Measurements from ENCODE around the gene MAP3K7CL. TPM values are rescaled to one million over a fixed set of nuclear protein-coding genes. Genes with fewer than 3 reads are reported as not detected.

Gene MAP3K7CL
- polyA plus RNA-seq, 5 donors, result 5.2 to 7.9 (median 6.6) TPM

- peak in 1 of 2 donors; percentile 44 for DNase-seq
These were observed 65.7 kb downstream of the MAP3K7CL start for GRCh38 chr21:29195981-29196669.

GRCh38 chr21:29196670-29197191 lies 66.3 kb downstream of the MAP3K7CL start:
- no peak for DNase-seq

- DNase-seq, result no peak
These were observed 70.7 kb downstream of the MAP3K7CL start for GRCh38 chr21:29201186-29201585.

GRCh38 chr21:29205009-29205408 lies 74.6 kb downstream of the MAP3K7CL start:
- no peak for DNase-seq

GRCh38 chr21:29205988-29206387 lies 75.5 kb downstream of the MAP3K7CL start:
- DNase-seq, result no peak

GRCh38 chr21:29206445-29206844 lies 76.0 kb downstream of the MAP3K7CL start:
- DNase-seq, result no peak

GRCh38 chr21:29207201-29207600 lies 76.8 kb downstream of the MAP3K7CL start:
- no peak for DNase-seq

GRCh38 chr21:29208044-29208681 lies 77.7 kb downstream of the MAP3K7CL start:
- DNase-seq, result no peak

- no peak for DNase-seq
These were observed 78.2 kb downstream of the MAP3K7CL start for GRCh38 chr21:29208682-29209059.

- no peak for DNase-seq
These were observed 79.3 kb downstream of the MAP3K7CL start for GRCh38 chr21:29209696-29210095.

GRCh38 chr21:29211205-29211604 lies 80.8 kb downstream of the MAP3K7CL start:
- no peak for DNase-seq

GRCh38 chr21:29212446-29212845 lies 82.0 kb downstream of the MAP3K7CL start:
- no peak for DNase-seq

GRCh38 chr21:29213513-29214385 lies 83.3 kb downstream of the MAP3K7CL start:
- no peak for DNase-seq

GRCh38 chr21:29215709-29216108 lies 85.3 kb downstream of the MAP3K7CL start:
- peak in 1 of 2 donors; percentile 47 for DNase-seq

GRCh38 chr21:29217818-29218291 lies 87.4 kb downstream of the MAP3K7CL start:
- DNase-seq, result peak; percentile 32 to 38

GRCh38 chr21:29218749-29219148 lies 88.3 kb downstream of the MAP3K7CL start:
- DNase-seq, result no peak

GRCh38 chr21:29219165-29219770 lies 88.8 kb downstream of the MAP3K7CL start:
- no peak for DNase-seq

- DNase-seq, result no peak
These were observed 90.9 kb downstream of the MAP3K7CL start for GRCh38 chr21:29221253-29221744.

- no peak for DNase-seq
These were observed 93.6 kb downstream of the MAP3K7CL start for GRCh38 chr21:29224006-29224405.
